Stomach (tissue), 9 donors: Measurements from ENCODE around the gene KPNA3. TPM values are rescaled to one million over a fixed set of nuclear protein-coding genes. Genes with fewer than 3 reads are reported as not detected.

Experiments
- DNase-seq, 2 donors: peaks; one replicate each; pipeline versions ENCODE4 v3.0.0 to v3.0.0-alpha.2; 2013 to 2019
- H3K27ac ChIP-seq, 5 donors: fragments of 200-600 bp in 4 of 5; sonication (generic) in 4 of 5; one replicate each; pipeline ENCODE4 v1.5.1; 2013 to 2019; ENCODE audit warnings: mild to moderate bottlenecking in 1 of 5, moderate library complexity in 1 of 5
- H3K27me3 ChIP-seq, 3 donors: fragments of 200-600 bp; sonication (generic); one replicate each; pipeline ENCODE4 v1.5.1; 2017 to 2019; ENCODE audit warnings: mixed run types in 1 of 3
- H3K36me3 ChIP-seq, 4 donors: fragments of 200-600 bp; sonication (generic); 1 replicate in 3 of 4; 2 replicates in 1 of 4; pipeline ENCODE4 v1.5.1; 2016 to 2019
- H3K4me1 ChIP-seq, 4 donors: fragments of 200-600 bp; sonication (generic); one replicate each; pipeline ENCODE4 v1.5.1; 2016 to 2019
- H3K4me3 ChIP-seq, 4 donors: fragments of 200-600 bp; sonication (generic) in 3 of 4; one replicate each; pipeline ENCODE4 v1.5.1; 2016 to 2019; ENCODE audit warnings: mild to moderate bottlenecking in 1 of 4
- H3K9me3 ChIP-seq, 4 donors: fragments of 200-600 bp; sonication (generic); one replicate each; pipeline ENCODE4 v1.5.1; 2016 to 2019
- CTCF ChIP-seq, 7 experiments: fragments of 450-650 bp in 4 of 7; fragments of 200-600 bp in 3 of 7; sonication (generic) in 3 of 7; IDR thresholded peaks; one replicate each; pipeline ENCODE4 v1.5.1; 2016 to 2019; ENCODE audit warnings: antibody characterized with exemption in 7 of 7, control low read depth in 2 of 7, mild to moderate bottlenecking in 1 of 7
- EP300 ChIP-seq: sonication (generic); formaldehyde crosslinking; IDR thresholded peaks from one replicate; pipeline ENCODE4 v1.6.1; 2017; ENCODE audit warnings: antibody characterized with exemption
- POLR2A ChIP-seq, 4 donors: fragments of 450-650 bp; IDR thresholded peaks; one replicate each; pipeline ENCODE4 v1.6.1; 2016; ENCODE audit warnings: antibody characterized with exemption in 4 of 4, control low read depth in 2 of 4, mild to moderate bottlenecking in 1 of 4, moderate library complexity in 1 of 4
- POLR2AphosphoS5 ChIP-seq, 3 donors: sonication (generic); formaldehyde crosslinking; IDR thresholded peaks; one replicate each; pipeline ENCODE4 v1.6.1; 2016; ENCODE audit warnings: antibody characterized with exemption in 3 of 3
- WGBS, 5 donors: extraction: QIAGEN DNeasy Blood & Tissue Kit in 3 of 5; methylation state at CpG; one replicate each; pipeline versions ENCODE4 v1.1.5 to v1.1.7; 2013 to 2018; 5-methylcytosine and 5-hydroxymethylcytosine counted together
- intact Hi-C: fragments of 100-400 bp; cut with DNase I; formaldehyde crosslinking; loops from one replicate; pipeline ENCODE4 v1.15.1; 2023; ENCODE audit warnings: low total_unique reads
- polyA plus RNA-seq, 3 donors: library from polyadenylated mRNA; stranded (reverse); fragments of 200-250 nt; gene quantifications; one replicate each; pipeline ENCODE4 v1.2.3, GENCODE V29; 2013
- total RNA-seq, 5 donors: library from RNA; depleted of rRNA; stranded (reverse); fragments of >200 nt; gene quantifications; one replicate each; pipeline versions ENCODE4 v1.1.0 to v1.2.3, GENCODE V29; 2014 to 2016
- donor health status: healthy with polysubstance abuse.
- donor health status: Bipolar disorder and iron deficiency.
- donor health status: healthy.

KPNA3 gene
- total and polyA plus RNA-seq, 8 donors: 4.3 to 65.9 (median 14.9) TPM

GRCh38 chr13:49664606-49665005 lies 127.9 kb downstream of the KPNA3 start:
- 83 to 89% (median 85%) methylated on average over 4 of the region's 4 CpGs for WGBS, 5 donors
- Histone ChIP-seq H3K4me1 (peaks cover 0 to 3% (median under 1%) of the 10 kb centered on the region in 4 donors), H3K27ac (no peak overlapping the region), H3K4me3 (no peak overlapping the region), H3K36me3 (peaks cover 17 to 67% (median 58%) of the 10 kb centered on the region in 4 donors), H3K9me3 (no peaks in the 10 kb centered on the region), H3K27me3 (no peaks in the 10 kb centered on the region)
- intact Hi-C loops: loop anchor here (5.0 kb wide), 1 partner anchor 178 kb away; no protein-coding TSS in a partner anchor
- no peak for DNase-seq
- TF ChIP-seq POLR2AphosphoS5 (IDR thresholded peaks at IDR 0.05): no peak
- no peak for TF ChIP-seq POLR2A (IDR thresholded peaks at IDR 0.05)
- TF ChIP-seq EP300: no peak
- TF ChIP-seq CTCF (IDR thresholded peaks at IDR 0.05): no peak

GRCh38 chr13:49657241-49657641 lies 135.2 kb downstream of the KPNA3 start:
- TF ChIP-seq CTCF (IDR thresholded peaks at IDR 0.05) (no peak), POLR2A (IDR thresholded peaks at IDR 0.05) (no peak), POLR2AphosphoS5 (IDR thresholded peaks at IDR 0.05) (peak; percentile 17 to 79 (median 21)), EP300 (peak; percentile 80)
- Histone ChIP-seq H3K4me1 (peaks cover 0 to 12% (median under 1%) of the 10 kb centered on the region in 4 donors), H3K9me3 (no peaks in the 10 kb centered on the region), H3K4me3 (no peak overlapping the region), H3K27me3 (no peaks in the 10 kb centered on the region), H3K27ac (peak overlapping the region in 1 of 5 donors; percentile 51), H3K36me3 (peaks cover 0 to 37% (median 26%) of the 10 kb centered on the region in 4 donors)
- WGBS, 5 donors: 54 to 87% (median 74%) methylated on average over 8 to 9 of the region's 9 CpGs
- intact Hi-C loops: no loop called here
- DNase-seq: peak in 1 of 2 donors; percentile 28

- Histone ChIP-seq H3K36me3 (peaks cover 0 to 24% (median 12%) of the 10 kb centered on the region in 4 donors), H3K27ac (peak overlapping the region in 2 of 5 donors; percentile 26 to 38), H3K9me3 (no peaks in the 10 kb centered on the region), H3K4me3 (no peak overlapping the region), H3K27me3 (no peaks in the 10 kb centered on the region), H3K4me1 (peaks cover 0 to 14% (median 2%) of the 10 kb centered on the region in 4 donors)
- TF ChIP-seq POLR2AphosphoS5 (IDR thresholded peaks at IDR 0.05): no peak
- no peak for TF ChIP-seq POLR2A (IDR thresholded peaks at IDR 0.05)
- TF ChIP-seq EP300: no peak
- no peak for TF ChIP-seq CTCF (IDR thresholded peaks at IDR 0.05)
- 76 to 85% (median 82%) methylated on average over 3 of the region's 3 CpGs for WGBS, 5 donors
- intact Hi-C loops: no loop called here
- DNase-seq: no peak
Measured at GRCh38 chr13:49655906-49656305, 136.6 kb downstream of the KPNA3 start.

GRCh38 chr13:49654011-49654410 lies 138.5 kb downstream of the KPNA3 start:
- H3K27me3 ChIP-seq: no peaks in the 10 kb centered on the region
- DNase-seq: no peak
- no peak for TF ChIP-seq POLR2AphosphoS5 (IDR thresholded peaks at IDR 0.05)
- no peak for TF ChIP-seq EP300
- TF ChIP-seq POLR2A (IDR thresholded peaks at IDR 0.05): no peak
- no peak for TF ChIP-seq CTCF (IDR thresholded peaks at IDR 0.05)
- intact Hi-C loops: no loop called here
- H3K9me3 ChIP-seq: no peaks in the 10 kb centered on the region
- no peak overlapping the region for H3K4me3 ChIP-seq
- 80 to 90% (median 85%) methylated on average over 3 of the region's 3 CpGs for WGBS, 5 donors
- peaks cover 0 to 24% (median 10%) of the 10 kb centered on the region in 4 donors for H3K4me1 ChIP-seq
- H3K36me3 ChIP-seq: peaks cover 0 to 6% (median 0%) of the 10 kb centered on the region in 4 donors
- H3K27ac ChIP-seq: no peak overlapping the region
